SU-DHL-6 (cell line): ENCODE data around the gene ABCG2.
"Not testable (repeated sequence)": the region's sequence is repeated elsewhere in the genome, so short reads cannot be mapped to it uniquely, and the experiment has no call there.

Experiments
- H2AFZ ChIP-seq: fragments of 200-600 bp; sonication (generic); 2 replicates; pipeline ENCODE4 v1.6.1; 2014; ENCODE audit warnings: low read depth, mild to moderate bottlenecking, moderate library complexity, mixed read lengths, antibody characterized with exemption, low read length; ENCODE audit not compliant: severe bottlenecking
- H3F3A ChIP-seq: fragments of 200-600 bp; shearing (Covaris generic); 2 replicates; pipeline ENCODE4 v1.6.0; 2016; ENCODE audit warnings: antibody characterized with exemption, mild to moderate bottlenecking; ENCODE audit not compliant: insufficient read depth
- H3K27ac ChIP-seq: fragments of 200-600 bp; sonication (generic); 2 replicates; pipeline ENCODE4 v1.5.1; 2016; ENCODE audit warnings: low read depth, mild to moderate bottlenecking, low read length, moderate library complexity, mixed read lengths
- H3K27me3 ChIP-seq: fragments of 200-600 bp; sonication (generic), shearing (Covaris generic); 2 replicates; pipeline ENCODE4 v1.6.0; 2014; ENCODE audit warnings: mild to moderate bottlenecking, low read length
- H3K36me3 ChIP-seq: fragments of 200-600 bp; sonication (generic); 2 replicates; pipeline ENCODE4 v1.6.1; 2014; ENCODE audit warnings: mild to moderate bottlenecking, low read length, mixed read lengths
- H3K4me2 ChIP-seq: fragments of 300-600, 200-600 bp; shearing (Covaris generic), sonication (generic); 2 replicates; pipeline ENCODE4 v1.6.0; 2014; ENCODE audit warnings: low read length, low read depth, mild to moderate bottlenecking; ENCODE audit not compliant: poor library complexity, severe bottlenecking
- H3K4me3 ChIP-seq: fragments of 200-600 bp; sonication (generic); 2 replicates; pipeline ENCODE4 v1.5.1; 2014; ENCODE audit warnings: antibody characterized with exemption, low read length, mild to moderate bottlenecking, mixed read lengths; ENCODE audit not compliant: insufficient read depth, poor library complexity, severe bottlenecking
- H3K79me2 ChIP-seq: fragments of 200-600 bp; sonication (generic); 2 replicates; pipeline ENCODE4 v1.6.1; 2014; ENCODE audit warnings: mild to moderate bottlenecking, low read length, moderate library complexity; ENCODE audit not compliant: insufficient read depth
- H3K9ac ChIP-seq: fragments of 200-600 bp; sonication (generic); 2 replicates; pipeline ENCODE4 v1.7.0; 2014; ENCODE audit warnings: mild to moderate bottlenecking, low read length
- H3K9me2 ChIP-seq: fragments of 200-600 bp; sonication (generic); replicated peaks from 2 replicates; pipeline ENCODE4 v1.6.1; 2014; ENCODE audit warnings: low read length; ENCODE audit not compliant: insufficient read depth
- H3K9me3 ChIP-seq: fragments of 200-600 bp; sonication (generic); 2 replicates; pipeline ENCODE4 v1.6.1; 2014; ENCODE audit warnings: low read length, mixed read lengths; ENCODE audit not compliant: insufficient read depth
- H4K20me1 ChIP-seq: fragments of 200-600 bp; sonication (generic); 2 replicates; pipeline ENCODE4 v1.6.1; 2014; ENCODE audit warnings: low read depth, mild to moderate bottlenecking, antibody characterized with exemption, low read length, moderate library complexity, mixed read lengths
- CTCF ChIP-seq: fragments of 200-600 bp; sonication (generic); IDR thresholded peaks from one replicate; pipeline ENCODE4 v1.5.1; 2017; ENCODE audit warnings: antibody characterized with exemption, mild to moderate bottlenecking, low read length, moderate library complexity; ENCODE audit not compliant: insufficient read depth, poor library complexity, severe bottlenecking
- EZH2phosphoT487 ChIP-seq: fragments of 200-600 bp; sonication (generic), shearing (Covaris generic); conservative IDR thresholded peaks from 2 replicates; pipeline ENCODE4 v1.6.1; 2018; ENCODE audit warnings: mild to moderate bottlenecking, antibody characterized with exemption, low read length, moderate library complexity, mixed read lengths

Gene ABCG2

DNA sequence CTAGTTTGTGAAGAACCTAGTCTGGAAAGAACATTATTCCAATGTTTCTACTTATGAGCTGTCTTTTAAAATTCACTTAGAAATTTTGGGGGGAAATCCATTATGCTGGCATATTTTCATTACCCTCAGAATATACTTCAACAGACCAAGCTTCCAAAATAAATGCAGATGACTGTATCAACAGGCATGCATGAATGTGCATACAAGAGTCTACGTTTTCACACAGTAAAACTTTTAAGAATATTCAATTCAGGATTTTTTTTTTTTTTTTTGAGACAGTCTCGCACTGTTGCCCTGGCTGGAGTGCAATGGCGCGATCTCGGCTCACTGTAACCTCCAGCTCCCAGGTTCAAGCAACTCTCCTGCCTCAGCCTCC is 49.7 kb downstream of the ABCG2 start:
- no peaks in the 10 kb centered on the region for H3K9me2 ChIP-seq
- H3K36me3 ChIP-seq, result no peaks in the 10 kb centered on the region
- H3K27me3 ChIP-seq, result no peaks in the 10 kb centered on the region
- no peaks in the 10 kb centered on the region for H3K9me3 ChIP-seq
- H3K27ac ChIP-seq, result no peak overlapping the region
- TF ChIP-seq CTCF (no peak), EZH2phosphoT487 (no peak)
- H3K4me2 ChIP-seq, result no peak overlapping the region
- no peaks in the 10 kb centered on the region for H4K20me1 ChIP-seq
- no peak overlapping the region for H3K9ac ChIP-seq
- H3K79me2 ChIP-seq, result no peaks in the 10 kb centered on the region
- no peak overlapping the region for H3K4me3 ChIP-seq
- H3F3A ChIP-seq, result no peaks in the 10 kb centered on the region
- H2AFZ ChIP-seq, result no peak overlapping the region

DNA sequence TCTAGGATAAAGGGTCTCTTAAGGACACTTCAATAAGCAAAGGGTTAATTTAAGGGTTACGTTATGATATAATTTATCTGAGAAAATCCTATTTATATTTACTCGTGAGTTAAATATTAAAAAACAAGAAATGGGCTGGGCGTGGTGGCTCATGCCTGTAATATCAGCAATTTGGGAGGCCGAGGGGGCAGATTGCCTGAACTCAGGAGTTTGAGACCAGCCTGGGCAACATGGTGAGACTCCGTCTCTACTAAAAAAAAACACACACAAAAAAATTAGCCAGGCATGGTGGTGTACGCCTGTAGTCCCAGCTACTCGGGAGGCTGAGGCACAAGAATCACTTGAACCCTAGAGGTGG is 50.4 kb downstream of the ABCG2 start:
- not testable (repeated sequence) for H2AFZ ChIP-seq, H3K27me3 ChIP-seq, H3K9me3 ChIP-seq, H3K27ac ChIP-seq, H3K36me3 ChIP-seq, H3K9ac ChIP-seq, H3K79me2 ChIP-seq, H3K4me2 ChIP-seq, H3F3A ChIP-seq, H4K20me1 ChIP-seq, H3K4me3 ChIP-seq, H3K9me2 ChIP-seq

DNA sequence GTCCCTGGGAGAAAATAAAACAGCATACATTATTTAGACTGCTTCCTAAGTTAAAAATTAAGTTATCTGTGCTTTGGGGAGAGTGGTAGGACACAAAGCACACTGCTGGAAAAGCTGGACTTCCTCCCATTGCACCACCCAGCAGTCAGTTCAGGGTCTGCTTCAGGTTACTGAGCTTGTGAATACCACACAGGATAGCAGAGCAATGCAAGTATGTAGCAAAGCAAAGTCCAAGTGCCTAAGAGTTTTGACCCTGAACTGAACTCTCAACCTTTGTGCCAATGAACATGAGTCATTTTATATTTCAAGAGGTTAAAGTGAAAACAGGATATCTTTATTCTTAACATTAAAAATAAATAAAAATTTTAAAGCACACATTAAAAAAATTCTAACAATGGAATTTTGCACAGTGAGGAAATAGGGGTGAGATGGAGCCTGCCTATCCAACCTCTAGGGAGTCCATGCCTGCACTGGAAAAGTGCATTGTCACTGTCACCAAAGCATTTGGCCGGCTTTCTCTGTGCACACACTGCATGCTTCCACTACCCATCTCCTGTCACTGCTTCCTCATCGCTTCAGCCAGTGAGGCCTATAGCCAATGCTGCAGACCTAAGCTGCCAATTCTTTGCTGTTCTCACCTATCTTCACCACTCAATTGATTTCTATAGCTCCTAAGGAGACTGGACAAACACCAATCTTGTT is 50.9 kb downstream of the ABCG2 start:
- no peak overlapping the region for H3K27ac ChIP-seq
- no peaks in the 10 kb centered on the region for H3K27me3 ChIP-seq
- H3K9me2 ChIP-seq, result no peaks in the 10 kb centered on the region
- H3K9me3 ChIP-seq, result no peaks in the 10 kb centered on the region
- H3K4me3 ChIP-seq, result no peak overlapping the region
- TF ChIP-seq CTCF (no peak), EZH2phosphoT487 (no peak)
- no peak overlapping the region for H3K9ac ChIP-seq
- no peaks in the 10 kb centered on the region for H3K79me2 ChIP-seq
- no peak overlapping the region for H2AFZ ChIP-seq
- H4K20me1 ChIP-seq, result no peaks in the 10 kb centered on the region
- H3K36me3 ChIP-seq, result no peaks in the 10 kb centered on the region
- no peak overlapping the region for H3K4me2 ChIP-seq
- no peaks in the 10 kb centered on the region for H3F3A ChIP-seq

GRCh38 chr4:88106205-88106604 is 52.2 kb downstream of the ABCG2 start:
- H3K79me2 ChIP-seq, result no peaks in the 10 kb centered on the region
- H3K4me3 ChIP-seq, result no peak overlapping the region
- H4K20me1 ChIP-seq, result no peaks in the 10 kb centered on the region
- no peaks in the 10 kb centered on the region for H3K9me3 ChIP-seq
- no peak overlapping the region for H2AFZ ChIP-seq
- H3K9ac ChIP-seq, result no peak overlapping the region
- H3K9me2 ChIP-seq, result no peaks in the 10 kb centered on the region
- TF ChIP-seq EZH2phosphoT487, result no peak
- H3K36me3 ChIP-seq, result no peaks in the 10 kb centered on the region
- H3K27me3 ChIP-seq, result no peaks in the 10 kb centered on the region
- H3K27ac ChIP-seq, result no peak overlapping the region
- H3F3A ChIP-seq, result no peaks in the 10 kb centered on the region
- H3K4me2 ChIP-seq, result no peak overlapping the region
